Measurements from ENCODE around the gene STK17A.

GRCh38 chr7:43637114-43637806 lies 54.4 kb downstream of the STK17A start:
- TF ChIP-seq POLR2A (IDR thresholded peaks at IDR 0.05) (no peak), CTCF (IDR thresholded peaks at IDR 0.05) (no peak)

Data from ovary (tissue), 3 donors.